Effector CD8-positive, alpha-beta T cell (primary cell): ENCODE results near the gene PDZD2.
"Not testable (repeated sequence)": the region's sequence is repeated elsewhere in the genome, so short reads cannot be mapped to it uniquely, and the experiment has no call there.

ENCODE experiments used
- DNase-seq: peaks from one replicate; lab custom pipeline; 2025; lab: John Stamatoyannopoulos, UW

The PDZD2 gene

DNA sequence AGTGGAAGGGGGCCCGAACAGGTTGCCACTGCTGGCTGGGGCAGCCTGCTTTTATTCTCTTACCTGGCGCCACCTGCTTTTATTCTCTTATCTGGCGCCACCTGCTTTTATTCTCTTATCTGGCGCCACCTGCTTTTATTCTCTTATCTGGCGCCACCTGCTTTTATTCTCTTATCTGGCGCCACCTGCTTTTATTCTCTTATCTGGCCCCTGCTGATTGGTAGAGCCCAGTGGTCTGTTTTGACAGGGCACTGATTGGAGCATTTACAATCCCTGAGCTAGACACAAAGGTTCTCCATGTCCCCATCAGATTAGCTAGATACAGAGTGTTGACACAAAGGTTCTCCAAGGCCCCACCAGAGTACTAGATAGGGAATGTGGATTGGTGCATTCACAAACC lies 52.5 kb downstream of the PDZD2 start:
- not testable (repeated sequence) for DNase-seq

DNA sequence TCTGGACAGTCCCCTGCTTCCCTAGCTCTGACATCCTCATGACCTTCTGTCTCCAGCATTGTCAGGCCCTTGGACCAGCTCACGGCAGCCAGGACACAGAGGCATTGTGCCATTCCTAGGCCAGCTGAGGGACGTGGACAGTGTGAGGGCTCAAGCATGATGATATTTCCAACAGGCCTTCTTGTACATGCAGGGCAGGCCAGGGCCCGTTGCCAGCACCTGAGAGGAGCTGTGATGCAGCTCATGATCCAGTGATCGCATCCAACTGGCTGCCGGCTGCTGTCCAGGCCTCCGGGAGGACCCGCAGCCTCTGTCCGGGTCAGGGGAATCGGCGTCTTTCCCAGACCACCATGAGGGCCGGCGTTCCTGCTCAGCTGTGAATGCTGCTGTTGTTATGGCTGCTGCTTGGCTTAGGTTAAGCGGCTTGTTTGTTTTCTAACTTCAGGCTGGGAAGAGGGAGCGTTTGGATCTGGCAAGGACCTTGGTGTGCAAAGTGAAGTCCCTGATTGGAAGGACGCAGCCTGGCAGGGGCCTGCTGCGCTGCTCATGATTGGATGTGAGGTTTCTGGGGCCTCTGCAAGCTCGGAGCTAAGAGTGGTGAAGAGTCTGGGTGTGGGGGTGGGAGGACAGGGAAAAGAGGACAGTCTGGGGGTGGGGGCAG lies 53.8 kb downstream of the PDZD2 start:
- no peak for DNase-seq

DNA sequence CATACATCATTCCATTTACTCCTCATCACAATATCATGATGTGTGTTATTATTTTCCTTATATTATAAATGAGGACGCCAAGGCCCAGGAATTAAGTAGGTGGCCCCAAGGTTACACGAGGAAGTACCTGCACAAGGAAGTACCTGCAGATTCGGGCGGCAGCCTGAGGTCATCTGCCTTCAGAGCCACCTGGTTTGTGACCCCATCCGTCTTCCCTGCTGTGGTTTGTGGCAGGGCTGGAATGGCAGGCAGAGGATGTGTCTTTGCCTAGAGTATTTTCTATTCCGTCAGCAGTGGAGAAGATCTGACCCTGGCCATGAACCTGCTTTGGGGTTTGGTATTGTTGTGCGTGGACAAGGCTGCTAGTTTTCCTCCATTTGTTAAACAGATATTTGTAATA lies 59.7 kb downstream of the PDZD2 start:
- DNase-seq = no peak

DNA sequence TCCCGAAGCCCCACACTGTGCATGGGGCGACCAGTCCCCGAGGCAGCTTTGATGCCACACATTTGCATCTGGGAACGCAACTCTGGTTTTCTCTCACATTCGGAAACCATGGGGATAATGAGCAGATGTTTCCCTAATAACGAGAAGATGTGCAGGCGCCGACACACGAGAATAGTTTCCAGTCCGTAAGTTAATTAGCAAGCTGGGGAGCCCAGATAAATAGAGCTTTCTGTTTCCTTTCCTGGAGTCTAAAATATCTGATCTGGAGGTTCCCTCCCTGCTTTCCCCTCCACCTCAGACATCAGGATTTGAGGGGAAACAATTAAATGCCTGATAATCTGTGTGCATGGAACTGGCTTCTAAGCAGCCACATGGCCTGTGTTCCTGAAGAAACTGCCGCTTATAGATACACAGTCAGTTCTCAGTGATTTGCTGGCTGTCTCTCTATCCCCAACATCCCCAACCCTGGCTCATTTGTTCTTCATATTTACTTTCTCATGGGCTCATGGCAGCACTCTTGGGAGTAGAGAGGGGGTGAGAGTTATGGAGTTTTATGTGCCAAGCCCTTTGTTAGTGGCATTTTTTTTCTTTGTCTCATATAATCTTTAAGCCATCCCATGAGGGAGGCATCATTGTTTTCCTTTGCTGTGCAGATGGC lies 62.8 kb downstream of the PDZD2 start:
- DNase-seq = no peak

DNA sequence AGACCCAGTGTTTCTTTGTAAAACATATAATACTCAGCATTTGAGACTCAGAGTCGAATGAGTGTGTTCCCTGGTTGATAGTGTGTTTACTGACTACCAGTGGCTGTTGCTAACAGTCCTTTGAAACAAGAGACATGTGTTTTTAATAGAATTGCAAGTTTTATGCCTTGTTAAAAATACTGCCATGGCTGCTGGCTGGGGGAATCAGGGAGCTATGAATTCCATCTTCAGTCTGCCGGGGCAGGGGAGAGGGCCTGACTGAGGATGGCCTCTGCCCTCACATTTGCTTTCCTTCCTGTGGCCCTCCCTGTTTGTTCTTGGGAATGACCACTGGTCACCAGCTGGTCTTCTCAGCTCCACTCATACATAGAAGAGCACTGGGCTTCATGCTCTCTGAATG lies 63.8 kb downstream of the PDZD2 start:
- DNase-seq = no peak

DNA sequence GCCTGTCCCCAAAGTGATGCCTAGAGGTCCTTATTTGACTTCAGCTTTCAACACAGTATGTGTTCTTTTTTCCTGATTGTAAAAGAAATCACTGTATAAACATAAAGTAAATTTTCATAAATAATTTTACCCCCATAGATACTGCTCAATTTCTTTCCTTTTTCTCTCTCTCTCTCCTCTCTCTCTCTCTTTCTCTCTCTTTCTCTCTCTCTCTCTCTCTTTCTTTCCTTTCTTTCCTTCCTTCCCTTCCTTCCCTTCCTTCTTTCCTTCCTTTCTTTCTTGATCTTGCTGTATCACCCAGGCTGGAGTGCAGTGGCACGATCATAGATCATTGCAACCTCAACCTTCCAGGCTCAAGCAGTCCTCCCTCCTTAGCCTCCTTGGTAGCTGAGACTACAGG lies 64.8 kb downstream of the PDZD2 start:
- no peak for DNase-seq

DNA sequence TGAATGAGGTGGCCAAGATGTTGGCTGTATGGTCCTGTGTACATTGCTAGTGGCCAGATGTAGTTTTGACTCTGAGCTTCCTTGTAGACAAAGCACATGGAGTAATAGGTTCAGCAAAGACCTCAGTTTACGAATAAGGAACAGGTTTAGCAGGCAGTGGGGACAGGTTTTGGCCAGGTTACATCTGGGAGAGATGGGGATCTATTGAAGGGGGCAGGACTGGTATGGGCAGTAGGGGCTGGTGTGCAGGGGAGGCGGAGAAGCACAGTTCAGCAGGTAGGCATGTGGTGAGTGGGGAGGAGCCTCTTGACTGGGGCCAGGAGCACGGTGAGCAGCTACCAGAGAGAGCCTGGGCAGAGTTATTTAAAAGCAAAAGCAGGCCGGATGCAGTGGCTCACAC lies 67.3 kb downstream of the PDZD2 start:
- no peak for DNase-seq

DNA sequence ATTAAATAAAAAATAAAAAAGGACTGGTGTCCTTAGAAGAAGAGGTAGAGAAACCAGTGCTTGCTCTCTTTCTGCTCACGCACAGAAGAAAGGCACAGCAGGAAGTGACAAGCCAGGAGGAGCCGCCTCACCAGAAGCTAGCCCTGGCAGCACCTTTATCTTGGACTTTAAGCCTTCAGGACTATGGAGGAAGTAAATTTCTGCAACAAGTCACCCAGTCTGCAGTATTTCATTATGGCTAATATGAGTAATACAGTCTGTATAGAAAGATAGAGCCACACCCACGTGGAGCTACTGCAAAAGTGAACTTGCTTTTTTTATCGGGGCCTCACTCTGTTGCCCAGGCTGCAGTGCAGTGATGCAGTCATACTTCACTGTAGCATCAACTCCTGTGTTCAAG lies 68.4 kb downstream of the PDZD2 start:
- no peak for DNase-seq

DNA sequence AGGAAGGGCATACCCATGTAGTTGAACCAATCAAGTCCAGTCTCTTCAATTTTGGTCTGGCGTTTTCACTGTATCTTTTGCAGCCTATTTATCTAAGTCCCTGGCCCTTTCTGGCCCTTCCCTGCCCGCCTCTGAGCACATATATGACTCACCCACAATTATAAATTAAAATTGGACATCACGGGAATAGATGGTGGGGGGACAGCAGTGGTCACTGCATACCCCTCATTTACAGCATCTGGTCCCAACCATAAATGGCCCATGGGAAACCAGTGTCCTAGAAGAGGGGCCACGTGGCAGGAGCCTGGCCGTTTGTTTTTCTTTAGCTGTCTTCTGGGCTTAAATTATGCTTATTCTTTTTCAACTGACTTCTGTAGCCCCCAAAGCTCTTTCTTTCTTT lies 69.2 kb downstream of the PDZD2 start:
- no peak for DNase-seq

DNA sequence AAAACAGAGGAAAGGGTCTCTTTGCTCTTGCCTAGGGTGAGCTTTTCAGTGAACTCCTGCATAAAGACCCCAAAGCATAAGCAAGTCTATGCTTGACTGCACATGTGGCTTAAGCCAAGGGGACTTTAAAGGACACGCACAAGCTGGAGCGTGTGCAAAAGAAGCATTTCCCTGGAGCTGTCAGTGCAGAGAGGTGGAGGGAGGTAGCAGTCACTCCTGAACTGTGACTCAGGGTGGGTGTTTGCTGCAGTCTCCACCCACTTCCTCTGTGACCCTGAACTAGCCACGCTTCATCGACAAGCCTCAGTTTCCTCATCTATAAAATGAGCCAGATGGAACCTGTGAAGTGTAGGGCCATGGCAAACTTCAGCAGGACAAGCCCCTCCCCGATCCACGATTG lies 72.4 kb downstream of the PDZD2 start:
- no peak for DNase-seq

DNA sequence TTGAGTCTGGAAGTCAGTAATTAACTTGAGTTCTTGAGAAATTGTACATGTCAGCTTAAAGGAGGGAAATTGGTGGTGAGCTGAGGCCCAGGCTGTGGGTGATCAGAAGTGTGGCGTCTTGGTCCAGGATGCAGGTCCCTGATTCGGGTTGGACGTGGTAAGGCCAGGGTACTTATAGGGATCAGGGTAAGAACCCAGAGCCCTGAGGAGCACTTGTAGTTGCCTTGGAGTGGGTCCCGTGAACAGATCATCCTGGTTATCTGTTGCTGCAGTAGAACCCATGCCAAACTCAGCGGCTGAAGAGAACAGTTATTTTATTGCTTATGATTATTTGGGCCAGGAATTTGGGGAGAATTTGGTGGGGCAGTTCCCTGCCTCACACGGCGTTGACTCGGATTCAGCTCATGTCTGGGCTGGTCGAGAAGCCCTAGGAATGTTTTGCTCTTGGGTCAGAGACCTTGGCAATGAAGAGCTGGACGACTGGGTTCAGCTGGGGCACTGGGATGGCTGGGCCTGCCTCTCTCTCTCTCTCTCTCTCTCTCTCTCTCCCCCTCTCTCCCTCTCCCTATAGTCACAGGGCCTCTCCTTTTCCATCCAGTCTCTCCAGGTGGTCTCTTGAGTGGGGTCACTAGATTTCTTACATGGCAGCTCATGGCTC lies 73.1 kb downstream of the PDZD2 start:
- DNase-seq = no peak

DNA sequence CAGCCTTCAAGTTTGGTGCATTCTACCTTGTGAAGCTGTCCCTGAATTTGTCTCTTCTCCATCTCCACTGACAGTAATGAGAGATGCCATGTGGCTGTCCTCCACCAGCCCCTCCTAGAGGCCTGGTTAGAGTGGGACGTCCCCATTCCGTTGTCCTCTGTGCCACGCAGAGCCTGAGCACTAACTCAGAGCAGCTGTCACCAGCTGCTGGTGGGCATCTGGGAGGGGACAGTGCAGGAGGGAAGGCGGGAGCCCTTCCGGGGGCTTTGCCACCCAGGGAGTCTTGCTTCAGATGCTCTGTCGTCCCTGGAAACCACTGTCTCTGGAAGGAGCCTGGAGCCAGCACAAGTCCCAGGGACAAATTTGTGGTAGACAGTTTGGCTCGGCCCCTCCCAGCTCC lies 78.6 kb downstream of the PDZD2 start:
- no peak for DNase-seq

DNA sequence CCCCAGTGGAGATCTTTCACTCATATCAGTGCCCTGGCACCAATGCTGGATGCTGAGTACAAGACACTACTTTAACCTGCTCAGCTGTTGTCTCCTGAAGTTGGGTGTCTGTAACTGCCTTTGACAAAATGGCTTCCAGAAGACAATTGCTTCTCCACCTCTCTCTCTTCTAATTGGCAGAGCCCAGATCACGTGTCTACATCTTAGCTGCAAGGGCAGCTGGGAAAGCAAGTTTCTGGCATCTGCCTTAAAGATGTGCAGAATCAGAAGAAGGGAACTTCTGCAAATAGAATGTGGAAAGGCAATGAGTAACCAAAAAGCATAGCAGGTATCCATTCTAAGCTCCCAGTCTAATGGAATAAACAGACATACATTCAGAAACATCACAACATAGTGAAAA lies 81.1 kb downstream of the PDZD2 start:
- no peak for DNase-seq

DNA sequence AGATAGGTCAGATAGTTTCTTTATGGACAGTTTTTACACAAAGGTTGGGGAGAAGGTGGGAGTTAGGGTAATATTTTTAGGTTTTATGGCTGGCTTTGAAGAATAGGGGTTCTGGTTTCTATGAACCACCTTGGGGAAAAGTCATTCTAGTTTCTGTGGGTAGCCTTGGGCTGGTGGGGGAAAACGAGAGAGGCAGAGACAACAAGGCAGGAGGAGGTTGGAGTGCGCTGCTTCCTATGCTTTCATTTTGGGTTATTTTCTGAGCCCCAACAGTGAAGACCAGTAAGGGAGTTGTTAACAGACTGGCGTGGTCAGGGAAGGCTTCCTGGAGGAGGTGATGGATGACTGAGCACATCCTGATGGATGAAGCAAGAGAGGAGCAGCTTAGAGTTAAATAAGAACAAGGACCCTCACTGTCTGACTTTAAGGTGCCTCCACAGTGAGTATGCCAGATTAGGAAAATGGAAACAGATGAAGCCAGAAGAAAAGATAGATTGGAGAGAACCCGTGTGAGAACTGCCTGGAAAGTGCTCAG lies 81.9 kb downstream of the PDZD2 start:
- no peak for DNase-seq

DNA sequence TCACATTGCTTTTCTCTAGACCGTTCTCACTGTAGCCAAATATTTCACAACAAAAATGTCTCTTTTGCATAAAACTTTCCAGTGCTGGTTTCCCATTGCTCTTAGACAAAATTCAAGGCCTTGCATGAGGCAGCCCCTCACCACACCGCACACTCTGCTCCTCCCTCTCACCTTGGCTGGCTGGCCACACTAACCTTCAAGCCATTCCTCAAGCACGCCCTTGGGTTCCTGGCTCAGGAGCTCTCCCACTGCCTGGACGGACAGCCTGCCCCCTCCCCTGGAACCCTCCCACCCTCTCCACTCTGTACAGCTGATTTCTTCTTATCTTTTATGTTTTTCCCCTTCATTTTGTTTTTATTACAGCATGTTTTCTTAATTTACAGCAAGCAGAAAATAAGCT lies 83.2 kb downstream of the PDZD2 start:
- DNase-seq = no peak

DNA sequence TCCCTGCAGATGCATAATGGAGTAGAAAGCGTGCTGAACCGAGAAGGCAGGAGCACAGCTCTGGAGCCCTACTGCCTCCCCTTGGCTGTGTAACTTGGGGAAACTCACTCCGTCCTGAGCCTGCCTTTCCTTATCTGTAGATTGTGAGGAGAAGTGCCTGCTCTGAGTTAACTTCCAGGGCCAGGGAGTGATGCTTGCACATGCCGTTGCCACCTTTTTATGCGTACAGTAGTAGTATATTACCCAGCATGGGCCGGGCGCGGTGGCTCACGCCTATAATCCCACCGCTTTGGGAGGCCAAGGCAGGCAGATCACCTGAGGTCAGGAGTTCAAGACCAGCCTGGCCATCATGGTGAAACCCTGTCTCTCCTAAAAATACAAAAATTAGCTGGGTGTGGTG lies 87.1 kb downstream of the PDZD2 start:
- DNase-seq = no peak

DNA sequence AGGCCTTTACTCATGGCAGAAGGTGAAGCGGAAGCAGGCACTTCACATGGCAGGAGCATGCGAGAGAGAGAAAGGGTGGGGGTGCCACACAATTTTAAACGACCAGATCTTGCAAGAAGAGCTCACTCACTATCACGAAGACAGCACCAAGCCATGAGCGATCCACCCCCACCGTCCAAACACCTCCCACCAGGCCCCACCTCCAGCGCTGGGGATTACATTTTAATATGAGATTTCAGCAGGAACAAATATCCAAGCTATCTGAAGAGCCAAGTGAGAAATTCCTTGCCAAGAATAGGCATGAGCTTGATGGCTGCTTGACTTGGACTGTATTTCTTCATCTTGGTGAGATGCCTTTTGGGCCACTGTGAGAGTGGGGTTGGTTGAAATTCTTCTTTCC lies 88.0 kb downstream of the PDZD2 start:
- DNase-seq = no peak

DNA sequence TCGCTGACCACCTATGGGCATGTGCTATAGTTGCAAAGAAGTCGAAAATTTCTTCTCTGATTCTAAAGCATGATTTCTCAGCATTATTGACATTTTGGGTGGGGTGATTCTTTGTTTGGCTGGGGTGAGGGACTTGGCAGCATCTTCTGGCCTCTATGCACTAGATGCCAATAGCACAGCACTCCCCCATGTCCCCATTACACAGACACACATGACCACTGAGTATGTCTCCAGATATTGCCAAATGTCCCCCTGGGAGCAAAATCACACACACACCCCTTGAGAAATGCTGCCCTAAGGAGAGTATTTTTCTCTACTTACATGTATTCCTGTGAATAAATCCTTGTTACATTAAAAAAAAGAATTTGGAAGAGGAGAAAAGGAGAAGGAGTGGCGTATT lies 89.1 kb downstream of the PDZD2 start:
- no peak for DNase-seq

DNA sequence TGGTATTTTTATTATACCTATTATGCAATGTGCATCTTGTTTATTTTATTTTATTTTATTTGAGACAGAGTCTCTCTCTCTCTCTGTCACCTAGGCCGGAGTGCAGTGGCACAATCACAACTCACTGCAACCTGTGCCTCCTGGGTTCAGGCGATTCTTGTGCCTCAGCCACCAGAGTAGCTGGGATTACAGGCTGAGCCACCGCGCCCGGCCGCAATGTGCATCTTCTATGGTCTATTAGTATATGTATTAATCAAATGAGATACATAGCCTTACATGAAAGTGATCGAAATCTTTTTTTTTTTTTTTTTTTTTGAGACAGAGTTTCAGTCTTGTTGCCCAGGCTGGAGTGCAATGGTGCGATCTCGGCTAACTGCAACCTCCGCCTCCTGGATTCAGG lies 89.9 kb downstream of the PDZD2 start:
- not testable (repeated sequence) for DNase-seq

DNA sequence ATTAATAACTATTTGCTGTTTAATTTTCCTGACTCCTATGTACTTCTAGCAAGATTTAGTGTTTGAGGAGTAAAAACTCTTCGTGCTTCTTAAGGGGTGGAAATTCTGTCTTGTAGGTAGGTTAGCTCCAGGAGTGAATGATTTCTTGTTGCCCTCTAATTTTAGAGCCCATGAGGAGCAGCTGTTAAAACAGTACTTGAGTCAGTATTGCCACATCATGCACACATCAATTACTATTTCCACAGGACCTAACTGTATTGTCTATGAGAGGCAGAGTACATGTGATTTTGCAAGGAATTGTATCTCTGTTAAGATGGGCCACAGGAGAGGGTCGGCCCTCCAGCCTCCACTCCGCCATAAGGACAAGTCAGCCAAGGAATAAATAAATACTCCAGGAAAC lies 91.2 kb downstream of the PDZD2 start:
- no peak for DNase-seq

DNA sequence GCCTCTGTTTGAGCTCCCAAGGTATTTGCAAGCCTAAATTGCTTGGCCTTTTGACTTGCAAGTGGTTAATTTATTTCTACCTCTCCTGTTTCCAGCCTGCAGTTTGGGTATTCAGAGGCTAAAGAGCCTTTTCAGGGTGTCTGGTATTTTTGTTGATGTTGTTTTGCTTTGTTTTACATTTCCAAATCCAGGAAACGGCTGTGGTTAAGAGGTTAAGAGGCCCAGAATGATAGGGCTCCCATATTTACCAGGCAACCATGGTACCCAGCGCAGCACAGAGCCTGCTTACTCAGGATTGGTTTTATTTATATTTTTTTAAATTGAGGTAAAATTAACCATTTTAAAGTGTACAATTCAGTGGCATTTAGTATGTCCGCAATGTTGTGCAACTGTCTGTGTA lies 92.1 kb downstream of the PDZD2 start:
- DNase-seq = no peak

DNA sequence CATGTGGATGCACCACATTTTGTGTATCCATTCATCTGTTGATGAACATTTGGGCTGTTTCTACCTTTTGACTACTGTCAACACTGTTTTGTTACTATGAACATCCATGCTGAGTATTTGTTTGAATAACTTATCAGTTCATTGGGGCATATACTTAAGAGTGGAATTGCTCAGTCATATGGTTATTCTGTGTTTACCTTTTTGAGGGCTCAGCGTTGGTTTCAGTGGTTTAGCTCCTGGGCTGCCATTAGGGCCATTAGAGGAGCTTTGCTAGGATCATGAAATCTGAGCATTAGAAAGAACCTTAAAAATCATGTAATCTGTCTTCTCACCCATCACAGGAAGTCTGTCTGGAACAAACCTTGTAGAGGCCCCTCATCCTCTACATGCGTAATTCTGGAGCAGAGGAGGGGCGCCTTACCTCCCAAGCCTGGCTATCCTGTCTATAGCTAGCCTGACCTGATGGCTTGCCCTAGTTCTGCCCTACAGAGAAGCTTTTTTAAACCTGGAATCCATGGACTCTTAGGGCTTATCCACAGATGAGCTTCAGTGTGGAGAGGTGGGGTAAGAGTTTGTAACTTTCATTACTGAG lies 92.9 kb downstream of the PDZD2 start:
- DNase-seq = no peak

DNA sequence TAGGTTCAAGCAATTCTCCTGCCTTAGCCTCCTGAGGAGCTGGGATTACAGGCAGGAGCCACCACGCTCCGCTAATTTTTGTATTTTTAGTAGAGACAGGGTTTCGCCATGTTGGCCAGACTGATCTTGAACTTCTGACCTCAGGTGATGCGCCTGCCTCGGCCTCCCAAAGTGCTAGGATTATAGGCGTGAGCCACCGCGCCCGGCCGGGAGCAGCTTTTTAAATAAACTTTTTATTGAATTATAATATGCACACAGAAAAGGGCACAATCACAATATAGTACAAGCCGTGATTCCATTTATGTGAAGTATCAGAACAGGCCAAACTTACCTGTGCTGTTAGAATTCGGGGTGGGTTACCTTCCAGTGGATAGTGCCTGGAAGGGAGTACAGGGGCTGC lies 93.9 kb downstream of the PDZD2 start:
- not testable (repeated sequence) for DNase-seq
